GM18505 (cell line): ENCODE results near the gene ADAMTS10.
A peak's percentile ranks its signal among the peaks of the same experiment; 100 is the strongest.

Experiments used
- ATAC-seq: cut with Tn5 transposase; IDR thresholded peaks from one replicate; pipeline ENCODE4 v1.9.1; 2021; ENCODE audit not compliant: unreplicated experiment
- POLR2A ChIP-seq: IDR thresholded peaks from 4 replicates; pipeline ENCODE4 v1.6.1; 2011; ENCODE audit warnings: borderline replicate concordance; ENCODE audit not compliant: insufficient read depth, insufficient read length; ENCODE audit errors: extremely low read depth

Gene ADAMTS10

GRCh38 chr19:8595651-8596050 lies 14.9 kb downstream of the ADAMTS10 start:
- no peak for TF ChIP-seq POLR2A
- no peak for ATAC-seq

- ATAC-seq = no peak
- TF ChIP-seq POLR2A = no peak
Observed at GRCh38 chr19:8593931-8594330, 16.6 kb downstream of the ADAMTS10 start.

DNA sequence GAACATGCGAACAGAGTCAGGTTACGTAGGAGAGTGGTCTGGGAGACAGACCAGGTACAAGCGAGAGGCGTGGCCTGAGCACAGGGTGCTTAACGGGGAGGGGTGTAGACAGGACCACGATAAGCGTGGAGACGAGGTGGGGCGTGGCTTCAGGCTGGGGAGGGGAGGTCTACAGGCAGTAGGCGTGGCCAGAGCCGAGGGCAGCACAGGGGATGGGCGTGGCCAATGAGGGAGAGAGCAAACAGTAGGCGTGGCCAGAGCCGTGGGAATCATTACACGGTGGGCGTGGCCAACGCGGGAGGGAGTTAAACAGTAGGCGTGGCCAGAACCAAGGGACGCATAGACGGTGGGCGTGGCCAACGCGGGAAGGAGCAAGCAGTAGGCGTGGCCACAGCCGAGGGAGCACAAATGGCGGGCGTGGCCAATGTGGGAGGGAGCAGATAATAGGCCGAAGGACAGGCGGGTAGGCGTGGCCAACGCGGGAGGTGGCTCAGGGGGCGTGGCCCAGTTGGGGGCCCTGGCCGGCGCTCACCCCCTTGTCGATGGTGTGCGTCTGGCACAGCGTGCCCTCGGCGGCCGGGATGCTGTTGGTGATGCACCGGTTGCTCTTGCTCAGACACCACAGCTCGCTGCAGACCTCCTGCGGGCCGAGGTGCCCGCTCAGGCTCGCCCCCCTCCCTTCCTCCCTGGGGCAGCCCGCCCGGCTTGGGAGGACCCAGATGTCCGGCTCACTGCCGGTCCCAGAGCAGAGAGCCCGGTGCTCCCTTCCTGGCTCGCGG lies 18.1 kb downstream of the ADAMTS10 start:
- TF ChIP-seq POLR2A = no peak
- no peak for ATAC-seq

GRCh38 chr19:8589177-8589714 lies 21.3 kb downstream of the ADAMTS10 start:
- no peak for ATAC-seq
- no peak for TF ChIP-seq POLR2A

DNA sequence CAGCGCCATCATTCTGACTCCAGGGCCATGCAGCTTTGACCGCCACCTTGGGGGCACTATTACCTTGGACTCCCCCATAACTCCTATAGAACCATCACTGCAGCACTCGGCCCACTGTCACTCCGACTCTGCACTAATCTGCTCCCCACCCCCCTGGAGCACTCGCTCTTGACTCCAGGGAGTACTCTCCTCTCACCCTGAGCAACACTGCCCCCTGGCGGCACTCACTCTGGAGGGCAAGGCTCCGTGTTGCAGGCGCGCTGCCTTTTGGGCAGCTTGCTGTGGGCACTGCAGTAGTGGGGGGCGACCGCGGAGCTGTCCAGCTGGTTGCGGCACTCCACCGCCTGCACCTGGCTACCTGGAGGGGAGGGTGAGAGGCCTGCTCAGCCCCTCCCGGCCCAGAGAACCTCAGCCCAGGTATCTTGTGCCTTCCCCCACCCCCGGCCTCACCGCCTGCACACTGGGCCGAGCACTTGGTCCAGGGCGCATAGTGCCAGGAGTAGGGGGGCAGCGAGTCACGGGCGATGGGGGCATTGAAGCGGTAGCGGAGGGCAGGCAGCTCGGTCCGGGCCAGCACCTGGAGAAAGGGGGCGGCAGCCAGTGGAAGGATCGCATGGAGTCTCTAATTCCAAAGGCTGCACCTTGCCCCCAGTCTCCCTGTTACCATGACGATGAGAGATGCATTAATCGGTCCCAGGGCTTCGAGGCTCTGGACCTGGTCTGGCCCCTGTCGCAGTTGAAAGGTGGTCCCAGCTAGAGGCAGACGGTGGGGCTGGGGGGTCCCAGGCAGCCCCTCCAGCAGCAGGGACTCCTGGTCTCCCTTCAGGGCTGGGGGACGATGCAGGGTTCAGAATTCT lies 24.4 kb downstream of the ADAMTS10 start:
- no peak for ATAC-seq
- no peak for TF ChIP-seq POLR2A

GRCh38 chr19:8584965-8585893 lies 25.3 kb downstream of the ADAMTS10 start:
- TF ChIP-seq POLR2A = no peak
- no peak for ATAC-seq

DNA sequence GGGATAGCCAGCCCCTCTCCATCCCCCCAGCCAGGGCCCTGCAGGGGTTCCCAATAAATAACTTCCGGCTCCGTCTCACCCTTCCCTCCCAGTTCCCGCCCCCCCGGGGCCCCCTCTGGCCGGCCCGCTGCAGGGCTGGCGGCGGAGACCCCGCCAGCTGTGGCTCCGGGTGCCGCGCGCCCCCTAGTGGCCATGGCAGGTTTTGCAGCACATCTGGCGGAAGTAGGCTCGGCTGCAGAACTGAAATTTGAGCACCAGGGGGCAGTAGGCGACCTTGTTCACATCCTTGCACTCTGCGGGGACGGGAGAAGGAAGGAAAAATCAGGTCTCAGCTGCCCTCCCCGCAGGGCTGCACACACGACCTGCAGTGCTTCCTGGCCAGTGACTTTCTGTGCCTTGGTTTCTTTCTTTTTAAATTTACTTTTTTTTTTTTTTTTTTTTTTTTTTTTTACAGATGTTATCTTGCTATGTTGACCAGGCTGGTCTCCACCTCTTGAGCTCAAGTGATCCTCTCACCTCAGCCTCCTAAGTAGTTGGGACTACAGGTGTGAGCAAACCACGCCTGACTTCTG lies 29.7 kb downstream of the ADAMTS10 start:
- ATAC-seq = peak; percentile 51
- no peak for TF ChIP-seq POLR2A

DNA sequence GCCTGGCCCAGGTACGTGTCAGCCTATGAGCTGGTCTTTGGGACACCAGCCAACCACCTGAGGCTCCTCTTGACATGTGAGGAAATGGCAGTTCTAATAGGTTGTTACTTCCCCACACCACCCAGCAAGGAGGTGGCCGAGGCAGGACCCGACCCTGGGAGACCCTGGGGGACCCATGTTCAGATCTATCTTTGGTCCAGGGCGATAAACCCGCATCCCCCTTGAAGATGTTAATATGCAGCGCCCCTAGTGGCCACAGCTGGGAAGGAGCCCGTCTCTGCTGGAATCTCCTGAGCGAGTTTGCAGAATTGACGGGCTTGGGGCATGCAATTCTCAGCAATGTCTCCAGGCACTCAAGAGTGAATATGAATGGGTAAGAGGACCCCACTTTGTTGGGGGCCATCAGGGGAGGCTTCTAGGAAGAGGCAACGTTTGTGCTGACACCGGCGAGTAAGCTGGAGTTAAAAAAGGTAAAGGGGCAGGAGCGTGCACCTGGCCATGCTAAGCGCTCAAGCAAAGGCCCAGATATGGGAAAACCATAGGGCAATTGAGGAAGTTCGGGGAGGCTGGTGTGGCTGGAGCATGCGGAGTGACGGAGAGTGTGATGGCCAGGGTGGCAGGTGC lies 31.8 kb downstream of the ADAMTS10 start:
- no peak for TF ChIP-seq POLR2A
- no peak for ATAC-seq

GRCh38 chr19:8577741-8578140 lies 32.8 kb downstream of the ADAMTS10 start:
- ATAC-seq = no peak
- no peak for TF ChIP-seq POLR2A

DNA sequence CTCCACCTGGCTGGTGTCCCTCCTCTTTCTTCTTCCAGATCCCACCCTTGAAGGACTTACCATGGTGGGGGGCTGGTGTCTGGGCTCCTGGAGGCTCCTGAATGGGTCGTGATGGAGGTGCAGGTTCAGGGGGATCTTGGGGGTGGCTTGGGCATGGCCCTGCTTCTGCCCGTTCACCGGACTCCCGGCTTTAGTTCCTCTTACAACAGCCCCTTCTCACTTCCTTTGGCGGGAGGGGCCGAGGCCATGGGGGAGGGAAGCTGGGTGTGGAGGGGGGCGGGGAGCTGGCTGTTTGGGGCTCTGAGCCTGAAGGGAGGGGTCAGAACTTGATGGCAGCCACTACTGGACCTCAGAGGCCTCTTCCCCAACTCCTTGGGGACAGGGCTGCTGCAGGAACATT lies 33.3 kb downstream of the ADAMTS10 start, which contains the start of gene MYO1F:
Gene MYO1F (minus strand): TSS at position 196 of the 400 bp plus-strand sequence. CDS start 133 bp downstream, at position 63.
- ATAC-seq = no peak
- TF ChIP-seq POLR2A = peak; percentile 53

- TF ChIP-seq POLR2A = peak; percentile 40
- ATAC-seq = no peak
Observed at GRCh38 chr19:8576273-8576993, 34.1 kb downstream of the ADAMTS10 start.
